Measurements from ENCODE around the gene STAT3. TPM values are rescaled to one million over a fixed set of nuclear protein-coding genes. Genes with fewer than 3 reads are reported as not detected.

The STAT3 gene
- total and polyA plus RNA-seq, 9 of the 15 experiments (the other 6 are each of a cell fraction or from before 2014, with no cell fraction given): 90.0 to 179 (median 114) TPM

DNA sequence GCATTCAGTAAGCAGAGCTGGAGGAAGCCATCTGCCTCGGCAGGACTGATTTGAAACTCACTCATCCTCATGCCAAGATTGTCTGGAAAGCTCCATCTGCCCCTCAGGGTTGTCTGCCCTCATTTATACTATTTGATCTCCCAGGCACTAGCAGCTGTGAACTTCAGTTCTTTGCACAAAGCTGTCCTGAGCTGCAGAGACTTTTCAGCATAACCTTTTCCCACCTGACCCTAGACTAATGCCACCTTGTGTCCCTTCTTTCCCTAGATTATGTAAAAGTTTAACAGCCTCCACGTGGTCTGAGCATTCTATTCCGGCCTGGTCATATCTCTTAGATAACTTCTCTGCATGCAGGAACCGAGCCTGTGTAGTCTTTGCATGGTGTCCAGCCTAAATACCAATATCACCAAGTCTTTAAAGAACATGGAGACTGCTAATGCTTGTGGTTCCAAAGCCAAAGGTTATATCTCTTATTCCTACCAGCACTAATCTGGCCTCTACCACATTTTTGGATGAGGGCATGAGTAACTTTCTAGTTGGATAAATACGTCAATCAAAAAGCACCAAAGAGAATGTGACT is 70.9 kb downstream of the STAT3 start (continued):
- peak; percentile 72; the same call in 1 of the 2 replicates for TF ChIP-seq DMBX1 (CRISPR knock-in tag; IDR thresholded peaks at IDR 0.05; ENCODE audit: borderline replicate concordance)
- TF ChIP-seq, protein P1, sequence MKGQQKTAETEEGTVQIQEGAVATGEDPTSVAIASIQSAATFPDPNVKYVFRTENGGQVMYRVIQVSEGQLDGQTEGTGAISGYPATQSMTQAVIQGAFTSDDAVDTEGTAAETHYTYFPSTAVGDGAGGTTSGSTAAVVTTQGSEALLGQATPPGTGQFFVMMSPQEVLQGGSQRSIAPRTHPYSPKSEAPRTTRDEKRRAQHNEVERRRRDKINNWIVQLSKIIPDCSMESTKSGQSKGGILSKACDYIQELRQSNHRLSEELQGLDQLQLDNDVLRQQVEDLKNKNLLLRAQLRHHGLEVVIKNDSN (CRISPR knock-in tag; IDR thresholded peaks at IDR 0.05): no peak
- no peak for TF ChIP-seq MCM7 (IDR thresholded peaks at IDR 0.05)
- TF ChIP-seq ZNF431 (CRISPR knock-in tag; IDR thresholded peaks at IDR 0.05): no peak
- TF ChIP-seq PYGO2 (tag; IDR thresholded peaks at IDR 0.05): no peak
- no peak for TF ChIP-seq CC2D1A (IDR thresholded peaks at IDR 0.05)
- TF ChIP-seq ZSCAN32 (CRISPR knock-in tag; IDR thresholded peaks at IDR 0.05): no peak
- TF ChIP-seq ZNF778 (CRISPR knock-in tag; IDR thresholded peaks at IDR 0.05): no peak
- TF ChIP-seq BCOR (IDR thresholded peaks at IDR 0.05): no peak
- no peak for TF ChIP-seq CBFB (CRISPR knock-in tag; IDR thresholded peaks at IDR 0.05)
- TF ChIP-seq ZZZ3 (IDR thresholded peaks at IDR 0.05): no peak
- TF ChIP-seq, protein P2, sequence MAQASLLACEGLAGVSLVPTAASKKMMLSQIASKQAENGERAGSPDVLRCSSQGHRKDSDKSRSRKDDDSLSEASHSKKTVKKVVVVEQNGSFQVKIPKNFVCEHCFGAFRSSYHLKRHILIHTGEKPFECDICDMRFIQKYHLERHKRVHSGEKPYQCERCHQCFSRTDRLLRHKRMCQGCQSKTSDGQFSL (CRISPR knock-in tag; IDR thresholded peaks at IDR 0.05): no peak
- TF ChIP-seq, protein P2 (tag; IDR thresholded peaks at IDR 0.05): no peak
- TF ChIP-seq, protein P3, sequence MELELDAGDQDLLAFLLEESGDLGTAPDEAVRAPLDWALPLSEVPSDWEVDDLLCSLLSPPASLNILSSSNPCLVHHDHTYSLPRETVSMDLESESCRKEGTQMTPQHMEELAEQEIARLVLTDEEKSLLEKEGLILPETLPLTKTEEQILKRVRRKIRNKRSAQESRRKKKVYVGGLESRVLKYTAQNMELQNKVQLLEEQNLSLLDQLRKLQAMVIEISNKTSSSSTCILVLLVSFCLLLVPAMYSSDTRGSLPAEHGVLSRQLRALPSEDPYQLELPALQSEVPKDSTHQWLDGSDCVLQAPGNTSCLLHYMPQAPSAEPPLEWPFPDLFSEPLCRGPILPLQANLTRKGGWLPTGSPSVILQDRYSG (tag; conservative IDR thresholded peaks at IDR 0.05; ENCODE audit: low read depth): peak; percentile 76
- TF ChIP-seq SETDB1 (IDR thresholded peaks at IDR 0.05; ENCODE audit: low read length): no peak
- TF ChIP-seq STAG1 (CRISPR knock-in tag; IDR thresholded peaks at IDR 0.05; ENCODE audit: borderline replicate concordance): no peak
- 0 out of 2 replicates have a peak, but pooled peaks have one; percentile 68 for TF ChIP-seq ZNF583 (CRISPR knock-in tag; IDR thresholded peaks at IDR 0.05)
- TF ChIP-seq ZNF12 (CRISPR knock-in tag; IDR thresholded peaks at IDR 0.05): no peak
- peak; percentile 65; the same call in 1 of the 2 replicates for TF ChIP-seq TOE1 (IDR thresholded peaks at IDR 0.05; ENCODE audit: borderline replicate concordance)
- TF ChIP-seq TOE1 (CRISPR knock-in tag; IDR thresholded peaks at IDR 0.05; ENCODE audit: borderline replicate concordance, low read depth): no peak
- TF ChIP-seq, protein P4, sequence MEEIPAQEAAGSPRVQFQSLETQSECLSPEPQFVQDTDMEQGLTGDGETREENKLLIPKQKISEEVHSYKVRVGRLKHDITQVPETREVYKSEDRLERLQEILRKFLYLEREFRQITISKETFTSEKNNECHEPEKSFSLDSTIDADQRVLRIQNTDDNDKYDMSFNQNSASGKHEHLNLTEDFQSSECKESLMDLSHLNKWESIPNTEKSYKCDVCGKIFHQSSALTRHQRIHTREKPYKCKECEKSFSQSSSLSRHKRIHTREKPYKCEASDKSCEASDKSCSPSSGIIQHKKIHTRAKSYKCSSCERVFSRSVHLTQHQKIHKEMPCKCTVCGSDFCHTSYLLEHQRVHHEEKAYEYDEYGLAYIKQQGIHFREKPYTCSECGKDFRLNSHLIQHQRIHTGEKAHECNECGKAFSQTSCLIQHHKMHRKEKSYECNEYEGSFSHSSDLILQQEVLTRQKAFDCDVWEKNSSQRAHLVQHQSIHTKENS (CRISPR knock-in tag; IDR thresholded peaks at IDR 0.05): no peak
- TF ChIP-seq, protein P5, sequence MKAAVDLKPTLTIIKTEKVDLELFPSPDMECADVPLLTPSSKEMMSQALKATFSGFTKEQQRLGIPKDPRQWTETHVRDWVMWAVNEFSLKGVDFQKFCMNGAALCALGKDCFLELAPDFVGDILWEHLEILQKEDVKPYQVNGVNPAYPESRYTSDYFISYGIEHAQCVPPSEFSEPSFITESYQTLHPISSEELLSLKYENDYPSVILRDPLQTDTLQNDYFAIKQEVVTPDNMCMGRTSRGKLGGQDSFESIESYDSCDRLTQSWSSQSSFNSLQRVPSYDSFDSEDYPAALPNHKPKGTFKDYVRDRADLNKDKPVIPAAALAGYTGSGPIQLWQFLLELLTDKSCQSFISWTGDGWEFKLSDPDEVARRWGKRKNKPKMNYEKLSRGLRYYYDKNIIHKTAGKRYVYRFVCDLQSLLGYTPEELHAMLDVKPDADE (conservative IDR thresholded peaks at IDR 0.05; ENCODE audit: control insufficient read depth, low read depth, low read length): no peak
- TF ChIP-seq XRCC5 (IDR thresholded peaks at IDR 0.05; ENCODE audit: low read depth, low read length): no peak
- no peak for TF ChIP-seq RBM17 (IDR thresholded peaks at IDR 0.05; ENCODE audit: borderline replicate concordance, low read depth, low read length)
- TF ChIP-seq CHD2 (IDR thresholded peaks at IDR 0.05; ENCODE audit: low read depth, low read length): no peak
- TF ChIP-seq ZFP36 (IDR thresholded peaks at IDR 0.05; ENCODE audit: low read depth, low read length, partially characterized antibody): no peak
